Smooth muscle cell (in vitro differentiated cells): ENCODE results near the gene IKBKG. TPM values are rescaled to one million over a fixed set of nuclear protein-coding genes. Genes with fewer than 3 reads are reported as not detected.
"Not testable (repeated sequence)": the region's sequence is repeated elsewhere in the genome, so short reads cannot be mapped to it uniquely, and the experiment has no call there.

Source experiments
- DNase-seq: peaks from one replicate; lab custom pipeline; 2025; ENCODE audit not compliant: unreplicated experiment; lab: John Stamatoyannopoulos, UW
- H2AFZ ChIP-seq: fragments of 200-600 bp; sonication (generic); 2 replicates; pipeline ENCODE4 v1.6.0; 2016; ENCODE audit warnings: antibody characterized with exemption, low read depth, mild to moderate bottlenecking
- H3F3A ChIP-seq: fragments of 200-600 bp; sonication (generic); 2 replicates; pipeline ENCODE4 v1.6.0; 2017; ENCODE audit warnings: antibody characterized with exemption, low read depth
- H3K27ac ChIP-seq: fragments of 200-600 bp; sonication (generic); 2 replicates; pipeline ENCODE4 v1.5.1; 2016; ENCODE audit warnings: low read depth, mild to moderate bottlenecking
- H3K27me3 ChIP-seq: fragments of 200-600 bp; sonication (generic); 2 replicates; pipeline ENCODE4 v1.6.1; 2016; ENCODE audit warnings: low read depth, mild to moderate bottlenecking
- H3K36me3 ChIP-seq: fragments of 200-600 bp; sonication (generic); 2 replicates; pipeline ENCODE4 v1.5.1; 2016; ENCODE audit warnings: low read depth
- H3K4me1 ChIP-seq: fragments of 200-600 bp; sonication (generic); 2 replicates; pipeline ENCODE4 v1.5.1; 2016; ENCODE audit warnings: low read depth
- H3K4me2 ChIP-seq: fragments of 200-600 bp; sonication (generic); 2 replicates; pipeline ENCODE4 v1.6.0; 2016; ENCODE audit warnings: mild to moderate bottlenecking
- H3K4me3 ChIP-seq: fragments of 200-600 bp; sonication (generic); 2 replicates; pipeline ENCODE4 v1.5.1; 2016; ENCODE audit warnings: mild to moderate bottlenecking
- H3K79me2 ChIP-seq: fragments of 200-600 bp; sonication (generic); 2 replicates; pipeline ENCODE4 v1.6.0; 2016; ENCODE audit warnings: low read depth, mild to moderate bottlenecking
- H3K9ac ChIP-seq: fragments of 200-600 bp; sonication (generic); 2 replicates; pipeline ENCODE4 v1.6.0; 2016; ENCODE audit warnings: low read depth
- H3K9me3 ChIP-seq: fragments of 200-600 bp; sonication (generic); replicated peaks from 2 replicates; pipeline ENCODE4 v1.5.1; 2016; ENCODE audit warnings: low read depth
- H4K20me1 ChIP-seq: fragments of 200-600 bp; sonication (generic); 2 replicates; pipeline ENCODE4 v1.6.0; 2016; ENCODE audit warnings: low read depth
- WGBS: methylation state at CpG from one replicate; pipeline ENCODE4 v1.1.7; 2016; ENCODE audit warnings: low lambda C conversion rate; 5-methylcytosine and 5-hydroxymethylcytosine counted together
- polyA plus RNA-seq: library from polyadenylated mRNA; unstranded; fragments of >200 nt; fragmentation: Nextera tagmentation; extraction: Ambion mirVana; gene quantifications from 2 replicates; pipeline ENCODE4 v1.2.1, GENCODE V29; 2016
- total RNA-seq: library from RNA; depleted of rRNA; stranded (reverse); fragments of >200 nt; gene quantifications from 2 replicates; pipeline ENCODE4 v1.2.3, GENCODE V29; 2014

IKBKG gene
- total and polyA plus RNA-seq, 2 experiments from 2014 or later: 12.5 to 25.4 TPM

DNA sequence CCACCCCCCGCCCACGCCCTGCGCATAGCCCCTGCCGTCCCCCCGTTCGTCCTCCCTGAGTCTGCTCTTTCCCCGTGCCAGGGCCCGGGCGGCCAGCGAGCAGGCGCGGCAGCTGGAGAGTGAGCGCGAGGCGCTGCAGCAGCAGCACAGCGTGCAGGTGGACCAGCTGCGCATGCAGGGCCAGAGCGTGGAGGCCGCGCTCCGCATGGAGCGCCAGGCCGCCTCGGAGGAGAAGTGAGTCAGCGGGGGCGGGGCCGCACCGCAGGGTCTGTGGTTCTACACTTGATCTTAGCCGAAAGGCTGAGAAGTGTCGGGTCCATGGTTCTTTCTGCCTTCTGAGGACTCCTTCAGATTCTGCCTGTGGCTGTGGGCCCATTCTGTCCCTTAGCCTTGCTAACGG lies 12.9 kb downstream of the IKBKG start:
- H3K4me1 ChIP-seq, DNase-seq: not testable (repeated sequence)
- WGBS: 88% methylated on average over 6 of the region's 31 CpGs

DNA sequence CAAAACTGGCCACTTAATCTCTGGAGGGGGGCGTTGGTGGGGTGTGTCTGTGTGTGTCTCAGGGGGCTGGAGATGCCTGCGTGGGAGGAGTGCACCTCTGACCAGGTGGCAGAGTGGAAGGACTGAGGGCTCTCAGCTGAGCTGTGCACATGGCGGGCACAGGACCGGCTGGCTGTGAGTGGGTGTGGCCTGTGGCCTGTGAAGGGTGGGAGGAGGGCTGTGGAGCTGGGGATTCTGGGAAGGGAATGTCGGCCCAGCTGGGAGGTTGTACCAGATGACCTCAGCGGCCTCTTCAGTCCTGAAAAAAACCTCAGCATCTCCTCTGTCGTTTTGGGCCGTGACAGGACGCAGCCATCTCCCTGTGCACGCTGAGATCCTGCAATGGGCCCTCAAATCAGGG lies 14.9 kb downstream of the IKBKG start:
- H3K79me2 ChIP-seq, H3K27me3 ChIP-seq, H3K4me1 ChIP-seq, H3F3A ChIP-seq, H3K4me3 ChIP-seq, H3K36me3 ChIP-seq, DNase-seq, H3K9me3 ChIP-seq, H4K20me1 ChIP-seq, H3K9ac ChIP-seq, H2AFZ ChIP-seq, H3K4me2 ChIP-seq, H3K27ac ChIP-seq: not testable (repeated sequence)
- WGBS: no CpG with 5 or more reads among the region's 10 CpGs

More for the DNA sequence above, 12.9 kb downstream of the IKBKG start:
- not testable (repeated sequence) for H3K27ac ChIP-seq, H3K9ac ChIP-seq, H3K36me3 ChIP-seq, H3K4me3 ChIP-seq, H3K9me3 ChIP-seq, H2AFZ ChIP-seq, H3K27me3 ChIP-seq, H3K4me2 ChIP-seq, H3K79me2 ChIP-seq, H3F3A ChIP-seq, H4K20me1 ChIP-seq

DNA sequence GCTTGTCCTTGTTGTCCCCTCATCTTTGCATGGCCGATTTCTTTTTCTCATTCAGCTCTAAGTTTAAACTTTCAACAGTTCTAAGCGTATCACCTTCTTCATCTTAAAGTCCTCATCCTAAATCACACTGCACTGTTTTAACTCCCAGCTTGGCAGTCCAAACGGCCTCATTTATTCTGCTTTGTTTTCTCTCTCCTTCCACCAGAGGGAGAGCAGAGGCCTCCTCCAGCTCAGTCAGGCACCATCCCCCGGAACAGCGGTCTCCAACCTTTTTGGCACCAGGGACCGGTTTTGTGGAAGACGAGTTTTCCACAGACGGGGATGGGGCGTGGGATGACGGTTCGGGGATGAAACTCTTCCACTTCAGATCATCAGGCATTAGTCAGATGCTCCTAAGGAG lies 22.9 kb downstream of the IKBKG start:
- not testable (repeated sequence) for H2AFZ ChIP-seq, H3K4me3 ChIP-seq, H3K36me3 ChIP-seq, H3K27me3 ChIP-seq, H3K79me2 ChIP-seq, H4K20me1 ChIP-seq, H3K9ac ChIP-seq, H3K4me1 ChIP-seq, H3F3A ChIP-seq, DNase-seq, H3K4me2 ChIP-seq, H3K9me3 ChIP-seq, H3K27ac ChIP-seq
- no CpG with 5 or more reads among the region's 11 CpGs for WGBS

DNA sequence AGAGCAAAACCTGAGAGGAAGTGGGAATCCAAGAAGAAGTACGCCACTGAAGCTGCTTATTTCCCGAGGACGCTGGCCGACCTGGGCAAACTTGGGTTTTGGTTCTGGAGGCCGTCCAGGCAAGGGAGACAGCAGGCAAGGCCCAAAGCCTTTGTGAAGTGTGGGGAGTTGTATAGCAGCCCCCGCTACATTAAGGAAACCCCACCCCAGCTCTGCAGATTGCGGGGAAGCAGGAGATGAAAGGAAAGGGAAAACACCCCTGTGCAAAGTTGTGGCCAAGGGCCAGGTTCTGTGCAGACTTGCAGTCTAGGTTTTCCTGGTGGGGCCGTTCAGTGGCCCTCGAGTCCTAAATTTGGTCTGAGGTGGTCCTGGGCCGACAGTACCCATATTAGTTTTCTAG lies 25.6 kb downstream of the IKBKG start:
- not testable (repeated sequence) for H3K27ac ChIP-seq, H3K4me3 ChIP-seq, H4K20me1 ChIP-seq, H3K4me2 ChIP-seq, H2AFZ ChIP-seq, H3K9ac ChIP-seq, H3K36me3 ChIP-seq, H3K9me3 ChIP-seq, H3K4me1 ChIP-seq, H3K27me3 ChIP-seq, H3F3A ChIP-seq, H3K79me2 ChIP-seq, DNase-seq
- WGBS: no CpG with 5 or more reads among the region's 10 CpGs

DNA sequence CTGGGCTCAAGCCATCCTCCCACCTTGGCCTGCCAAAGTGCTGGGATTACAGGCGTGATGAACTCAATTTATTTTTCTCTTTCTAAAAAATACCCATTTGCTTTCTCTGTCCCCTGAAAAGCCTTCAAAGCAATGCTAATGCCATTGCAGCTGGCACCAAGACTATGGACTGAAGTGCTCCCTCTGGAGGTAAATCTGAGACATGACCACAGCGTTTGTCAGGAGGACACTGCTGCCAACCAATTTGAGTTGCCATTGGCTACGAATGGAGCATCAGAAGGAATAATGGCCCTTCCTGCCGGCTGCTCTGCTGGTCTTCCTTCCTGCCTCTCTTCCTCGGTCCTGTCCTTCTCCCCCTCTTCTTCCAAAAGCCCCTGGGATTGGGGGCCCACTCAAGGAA lies 27.7 kb downstream of the IKBKG start:
- H3K4me2 ChIP-seq, H3K27me3 ChIP-seq, H3K4me3 ChIP-seq, H3F3A ChIP-seq, DNase-seq, H3K79me2 ChIP-seq, H3K4me1 ChIP-seq, H3K9ac ChIP-seq, H2AFZ ChIP-seq, H4K20me1 ChIP-seq, H3K36me3 ChIP-seq, H3K9me3 ChIP-seq, H3K27ac ChIP-seq: not testable (repeated sequence)
- no CpG with 5 or more reads among the region's 5 CpGs for WGBS

DNA sequence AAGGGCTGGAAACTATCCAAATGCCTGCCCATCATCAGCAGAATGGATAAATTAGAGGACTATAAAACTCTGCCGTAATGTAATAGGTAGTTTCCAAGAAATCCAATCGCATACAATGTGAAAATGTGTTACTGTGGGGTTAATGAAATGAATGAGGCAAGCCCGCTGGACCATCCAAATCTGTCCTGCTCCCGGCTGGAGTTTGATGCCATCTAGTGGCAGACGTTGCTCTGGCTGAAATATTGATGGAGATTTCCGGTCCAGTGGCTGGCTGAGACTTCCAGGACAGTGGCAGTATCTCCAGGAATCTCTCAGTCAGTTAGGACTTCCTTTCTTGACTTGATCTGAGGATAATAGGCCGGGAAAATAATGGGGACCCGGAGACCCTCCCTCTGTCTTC lies 35.6 kb downstream of the IKBKG start:
- not testable (repeated sequence) for H3K4me1 ChIP-seq, H2AFZ ChIP-seq, H3K9ac ChIP-seq, H3K4me2 ChIP-seq, H3K27ac ChIP-seq, H3K36me3 ChIP-seq, H4K20me1 ChIP-seq, H3K27me3 ChIP-seq, H3K4me3 ChIP-seq, H3K9me3 ChIP-seq, DNase-seq, H3K79me2 ChIP-seq, H3F3A ChIP-seq
- no CpG with 5 or more reads among the region's 8 CpGs for WGBS

DNA sequence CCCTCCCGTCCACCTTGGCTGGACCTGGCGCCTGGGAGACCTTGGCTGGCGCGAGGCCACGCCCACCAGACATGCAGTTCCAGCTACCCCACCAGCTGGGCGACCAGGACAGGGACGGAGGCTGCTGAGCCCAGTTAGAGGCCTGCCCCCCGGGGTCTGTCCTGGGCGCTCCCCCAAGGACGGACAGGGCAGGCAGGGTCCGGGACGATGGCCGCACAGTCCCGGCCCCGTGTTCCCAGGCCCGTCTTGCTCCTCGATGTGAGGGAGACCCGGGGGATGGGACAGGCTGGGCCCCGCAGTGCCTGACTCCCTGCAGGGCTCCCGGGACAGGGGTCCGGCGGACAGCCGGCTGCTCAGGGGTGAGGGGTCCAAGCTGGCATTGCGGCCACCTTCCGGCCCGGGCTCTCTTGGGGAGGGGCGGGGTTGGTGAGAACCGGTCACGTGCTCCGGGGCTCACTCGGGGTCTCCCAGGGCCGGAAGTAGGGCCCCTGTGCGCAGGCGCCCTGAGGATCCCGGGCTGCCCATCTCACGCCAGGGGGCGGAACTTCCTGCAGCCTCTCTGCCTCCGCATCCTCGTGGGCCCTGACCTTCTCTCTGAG lies 37.3 kb downstream of the IKBKG start, which contains the start of gene CTAG1A:
Gene CTAG1A (plus strand): TSS at position 549 of the 599 bp plus-strand sequence. CDS start 74 bp downstream, outside the sequence.
- not testable (repeated sequence) for H2AFZ ChIP-seq, H3K27me3 ChIP-seq, H3K9me3 ChIP-seq, H3F3A ChIP-seq, H3K4me1 ChIP-seq, H3K4me3 ChIP-seq, H3K9ac ChIP-seq, H3K36me3 ChIP-seq, H3K79me2 ChIP-seq, DNase-seq, H4K20me1 ChIP-seq, H3K4me2 ChIP-seq, H3K27ac ChIP-seq
- WGBS: no CpG with 5 or more reads among the region's 39 CpGs

DNA sequence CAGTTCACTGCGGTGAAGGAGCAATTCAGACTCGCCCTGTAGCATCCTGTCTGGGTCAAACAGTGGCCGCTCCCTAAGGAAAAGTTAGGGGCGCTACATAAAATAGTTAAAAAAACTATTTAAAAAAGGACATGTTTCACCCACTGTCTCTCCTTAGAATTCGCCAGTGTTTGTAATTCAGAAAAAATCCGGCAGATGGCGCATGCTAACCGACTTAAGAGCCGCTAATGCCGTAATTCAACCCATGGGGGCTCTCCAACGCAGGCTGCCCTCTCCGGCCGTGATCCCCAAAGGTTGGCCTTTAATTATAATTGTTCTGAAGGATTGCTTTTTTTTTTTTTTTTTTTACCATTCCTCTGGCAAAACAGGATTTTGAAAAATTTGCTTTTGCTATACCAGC lies 43.0 kb downstream of the IKBKG start:
- not testable (repeated sequence) for H3K27me3 ChIP-seq, H3K79me2 ChIP-seq, H3K36me3 ChIP-seq, H3F3A ChIP-seq, H3K4me1 ChIP-seq, H3K27ac ChIP-seq, DNase-seq, H3K4me2 ChIP-seq, H3K9me3 ChIP-seq, H3K9ac ChIP-seq, H2AFZ ChIP-seq, H4K20me1 ChIP-seq, H3K4me3 ChIP-seq
- WGBS: no CpG with 5 or more reads among the region's 13 CpGs
